Caco-2 (cell line): ENCODE results near the gene NT5DC1. TPM values are rescaled to one million over a fixed set of nuclear protein-coding genes. Genes with fewer than 3 reads are reported as not detected.

Source experiments
- BruUV-seq: library from RNA; stranded (reverse); fragments of 400-500 nt; replicated peaks from 2 replicates; lab custom pipeline; 2021; lab: Mats Ljungman, UMichigan
- CTCF ChIA-PET: fragments of 300-600 bp; sonication (Branson Sonifier 250); formaldehyde crosslinking; loops from one replicate; lab custom pipeline; 2022; ENCODE audit warnings: antibody characterized with exemption; lab: Charles Lee
- POLR2A ChIA-PET: fragments of 300-600 bp; sonication (Branson Sonifier 250); formaldehyde crosslinking; loops from one replicate; lab custom pipeline; 2022; ENCODE audit warnings: antibody characterized with exemption; lab: Charles Lee
- DNase-seq, 2 experiments: peaks; one replicate each; pipeline versions ENCODE4 v3.0.0 to v3.0.0-alpha.2; 2020 to 2022
- H3K27me3 ChIP-seq: replicated peaks from 2 replicates; pipeline ENCODE4 v1.6.0; 2011; ENCODE audit warnings: low read length; ENCODE audit not compliant: control insufficient read depth, insufficient read depth
- H3K36me3 ChIP-seq: 2 replicates; pipeline ENCODE4 v1.5.1; 2011; ENCODE audit warnings: low read length; ENCODE audit not compliant: control insufficient read depth, insufficient read depth
- H3K4me1 ChIP-seq: fragments of 250-450 bp; sonication (Bioruptor Pico); 2 replicates; pipeline ENCODE4 v1.5.1; 2020; ENCODE audit warnings: mild to moderate bottlenecking
- H3K4me3 ChIP-seq: 2 replicates; pipeline ENCODE4 v1.5.1; 2011; ENCODE audit warnings: low read depth, mild to moderate bottlenecking, control low read depth, low read length
- H3K9me3 ChIP-seq: fragments of 250-450 bp; sonication (Bioruptor Pico); 2 replicates; pipeline ENCODE4 v1.5.1; 2020; ENCODE audit warnings: mild to moderate bottlenecking, moderate library complexity
- H3K27ac Mint-ChIP-seq: one replicate; pipeline ENCODE4 v1.8.0; 2022; ENCODE audit warnings: mixed read lengths; ENCODE audit not compliant: unreplicated experiment
- H3K27me3 Mint-ChIP-seq: one replicate; pipeline ENCODE4 v1.8.0; 2022; ENCODE audit warnings: mixed read lengths; ENCODE audit not compliant: insufficient read depth, unreplicated experiment
- H3K36me3 Mint-ChIP-seq: one replicate; pipeline ENCODE4 v1.8.0; 2022; ENCODE audit warnings: mild to moderate bottlenecking, mixed read lengths; ENCODE audit not compliant: insufficient read depth, unreplicated experiment
- H3K4me1 Mint-ChIP-seq: one replicate; pipeline ENCODE4 v1.8.0; 2022; ENCODE audit warnings: low read depth, mixed read lengths; ENCODE audit not compliant: unreplicated experiment
- H3K4me3 Mint-ChIP-seq: one replicate; pipeline ENCODE4 v1.8.0; 2022; ENCODE audit warnings: mild to moderate bottlenecking, moderate library complexity, mixed read lengths; ENCODE audit not compliant: unreplicated experiment
- H3K9me3 Mint-ChIP-seq: one replicate; pipeline ENCODE4 v1.8.0; 2022; ENCODE audit warnings: mixed read lengths; ENCODE audit not compliant: unreplicated experiment
- intact Hi-C: fragments of 100-400 bp; cut with micrococcal nuclease; formaldehyde crosslinking; loops from one replicate; pipeline ENCODE4 v1.10.0; 2022; ENCODE audit not compliant: unreplicated experiment
- total RNA-seq: library from RNA; stranded (reverse); gene quantifications from 2 replicates; pipeline ENCODE4 v1.2.3, GENCODE V29; 2022
- TF ChIP-seq, protein P1 (sequence below), 2 experiments: fragments of 200-600 bp in 1 of 2; IDR thresholded peaks; 1 replicate in 1 of 2; 2 replicates in 1 of 2; pipeline versions ENCODE4 v1.5.1 to v1.8.0; 2011 to 2022; ENCODE audit warnings: antibody characterized with exemption in 1 of 2, control low read depth in 1 of 2, inconsistent platforms in 1 of 2, low read depth in 1 of 2, low read length in 1 of 2, mild to moderate bottlenecking in 1 of 2, moderate library complexity in 1 of 2; ENCODE audit not compliant: insufficient read depth in 1 of 2, severe bottlenecking in 1 of 2, unreplicated experiment in 1 of 2

NT5DC1 gene
- total RNA-seq, 1 experiment from 2014 or later = 54.3 TPM

GRCh38 chr6:116221911-116222310 lies 121.3 kb downstream of the NT5DC1 start:
- H3K4me1 Mint-ChIP-seq = no peaks in the 10 kb centered on the region
- H3K27ac Mint-ChIP-seq = no peak overlapping the region
- ChIA-PET CTCF (no interaction called here), POLR2A (no interaction called here)
- no TSS peak for BruUV-seq
- no peaks in the 10 kb centered on the region for H3K27me3 Mint-ChIP-seq
- Histone ChIP-seq H3K4me3 (no peak overlapping the region), H3K9me3 (no peaks in the 10 kb centered on the region), H3K4me1 (no peaks in the 10 kb centered on the region), H3K27me3 (no peaks in the 10 kb centered on the region), H3K36me3 (no peaks in the 10 kb centered on the region)
- no peaks in the 10 kb centered on the region for H3K9me3 Mint-ChIP-seq
- H3K36me3 Mint-ChIP-seq = peaks cover 5% of the 10 kb centered on the region
- TF ChIP-seq, protein P1, sequence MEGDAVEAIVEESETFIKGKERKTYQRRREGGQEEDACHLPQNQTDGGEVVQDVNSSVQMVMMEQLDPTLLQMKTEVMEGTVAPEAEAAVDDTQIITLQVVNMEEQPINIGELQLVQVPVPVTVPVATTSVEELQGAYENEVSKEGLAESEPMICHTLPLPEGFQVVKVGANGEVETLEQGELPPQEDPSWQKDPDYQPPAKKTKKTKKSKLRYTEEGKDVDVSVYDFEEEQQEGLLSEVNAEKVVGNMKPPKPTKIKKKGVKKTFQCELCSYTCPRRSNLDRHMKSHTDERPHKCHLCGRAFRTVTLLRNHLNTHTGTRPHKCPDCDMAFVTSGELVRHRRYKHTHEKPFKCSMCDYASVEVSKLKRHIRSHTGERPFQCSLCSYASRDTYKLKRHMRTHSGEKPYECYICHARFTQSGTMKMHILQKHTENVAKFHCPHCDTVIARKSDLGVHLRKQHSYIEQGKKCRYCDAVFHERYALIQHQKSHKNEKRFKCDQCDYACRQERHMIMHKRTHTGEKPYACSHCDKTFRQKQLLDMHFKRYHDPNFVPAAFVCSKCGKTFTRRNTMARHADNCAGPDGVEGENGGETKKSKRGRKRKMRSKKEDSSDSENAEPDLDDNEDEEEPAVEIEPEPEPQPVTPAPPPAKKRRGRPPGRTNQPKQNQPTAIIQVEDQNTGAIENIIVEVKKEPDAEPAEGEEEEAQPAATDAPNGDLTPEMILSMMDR (IDR thresholded peaks at IDR 0.05; ENCODE audit: insufficient read depth in 1 of 2, low read depth in 1 of 2, low read length in 1 of 2, severe bottlenecking in 1 of 2, unreplicated experiment in 1 of 2) = no peak
- H3K4me3 Mint-ChIP-seq = no peak overlapping the region
- no peak for DNase-seq
- intact Hi-C loops = no loop called here

DNA sequence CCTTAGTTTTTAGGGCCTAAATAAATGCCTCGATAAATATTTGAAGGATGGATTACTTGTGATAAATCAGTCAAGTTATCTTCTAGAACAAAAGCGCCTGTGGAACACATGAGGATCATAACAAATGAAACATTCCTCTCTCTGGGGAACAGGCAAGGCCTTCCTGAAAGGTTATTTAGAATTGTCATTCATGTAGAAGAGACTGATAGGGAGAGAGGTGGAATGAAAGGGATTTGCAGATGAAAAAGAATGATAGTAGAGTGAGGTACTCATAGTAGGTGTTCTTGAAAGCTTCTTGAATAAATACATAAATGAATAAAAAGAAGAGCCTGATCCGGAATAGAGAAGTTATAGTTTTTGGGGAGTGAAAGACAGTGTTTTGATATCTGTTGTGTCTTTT lies 122.7 kb downstream of the NT5DC1 start:
- Histone ChIP-seq H3K9me3 (no peaks in the 10 kb centered on the region), H3K4me1 (no peaks in the 10 kb centered on the region), H3K4me3 (no peak overlapping the region), H3K27me3 (no peaks in the 10 kb centered on the region), H3K36me3 (no peaks in the 10 kb centered on the region)
- BruUV-seq = no TSS peak
- TF ChIP-seq, protein P1 (IDR thresholded peaks at IDR 0.05; ENCODE audit: insufficient read depth in 1 of 2, low read depth in 1 of 2, low read length in 1 of 2, severe bottlenecking in 1 of 2, unreplicated experiment in 1 of 2) = no peak
- peaks cover 5% of the 10 kb centered on the region for H3K36me3 Mint-ChIP-seq
- H3K4me1 Mint-ChIP-seq = no peaks in the 10 kb centered on the region
- intact Hi-C loops = no loop called here
- POLR2A ChIA-PET = no interaction called here
- H3K9me3 Mint-ChIP-seq = no peaks in the 10 kb centered on the region
- H3K27me3 Mint-ChIP-seq = no peaks in the 10 kb centered on the region
- no peak overlapping the region for H3K27ac Mint-ChIP-seq
- CTCF ChIA-PET = no interaction called here
- H3K4me3 Mint-ChIP-seq = no peak overlapping the region
- no peak for DNase-seq

- TF ChIP-seq, protein P1 (IDR thresholded peaks at IDR 0.05; ENCODE audit: insufficient read depth in 1 of 2, low read depth in 1 of 2, low read length in 1 of 2, severe bottlenecking in 1 of 2, unreplicated experiment in 1 of 2) = no peak
- Histone ChIP-seq H3K4me3 (no peak overlapping the region), H3K4me1 (no peaks in the 10 kb centered on the region), H3K27me3 (no peaks in the 10 kb centered on the region), H3K36me3 (no peaks in the 10 kb centered on the region), H3K9me3 (no peaks in the 10 kb centered on the region)
- peaks cover 11% of the 10 kb centered on the region for H3K36me3 Mint-ChIP-seq
- H3K27ac Mint-ChIP-seq = no peak overlapping the region
- DNase-seq = peak; percentile 18 to 53
- no peak overlapping the region for H3K4me3 Mint-ChIP-seq
- BruUV-seq = no TSS peak
- H3K27me3 Mint-ChIP-seq = no peaks in the 10 kb centered on the region
- no peaks in the 10 kb centered on the region for H3K9me3 Mint-ChIP-seq
- POLR2A ChIA-PET = no interaction called here
- CTCF ChIA-PET = no interaction called here
- H3K4me1 Mint-ChIP-seq = no peaks in the 10 kb centered on the region
- intact Hi-C loops = no loop called here
Measured at GRCh38 chr6:116229287-116229913, 128.7 kb downstream of the NT5DC1 start.
